HG03575 (cell line): Measurements from ENCODE around the gene OTOG.

ENCODE experiments used
- ATAC-seq: cut with Tn5 transposase; IDR thresholded peaks from one replicate; pipeline ENCODE4 v1.9.1; 2021; ENCODE audit not compliant: unreplicated experiment, insufficient number of reproducible peaks, low FRiP score; ENCODE audit errors: extremely low read depth

Gene OTOG

DNA sequence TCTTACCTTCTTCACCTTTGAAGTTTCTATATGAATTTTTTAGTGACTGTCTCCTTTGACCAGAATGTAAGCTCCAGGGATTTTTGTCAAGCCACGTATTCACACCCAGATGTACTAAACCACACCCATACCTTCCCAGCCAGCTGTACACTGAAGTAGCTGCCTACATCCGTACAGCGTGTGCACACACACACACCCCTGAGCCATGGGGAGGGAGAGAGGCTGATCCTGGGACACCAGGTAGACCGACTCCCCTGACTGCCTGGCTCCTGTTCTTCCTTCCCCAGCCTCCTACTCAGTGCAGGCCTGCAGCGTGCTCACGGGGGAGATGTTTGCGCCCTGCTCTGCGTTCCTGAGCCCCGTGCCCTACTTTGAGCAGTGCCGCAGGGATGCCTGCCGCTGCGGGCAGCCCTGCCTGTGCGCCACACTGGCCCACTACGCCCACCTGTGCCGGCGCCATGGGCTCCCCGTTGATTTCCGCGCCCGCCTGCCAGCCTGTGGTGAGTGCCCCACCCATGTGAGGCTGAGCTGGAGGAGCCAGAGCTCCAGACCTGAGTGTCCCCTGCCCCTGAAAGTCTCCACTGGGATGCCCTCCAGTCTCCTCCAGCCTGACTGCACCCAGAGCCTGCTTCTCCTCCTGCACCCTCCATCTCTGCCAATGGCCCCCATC lies 25.9 kb downstream of the OTOG start:
- ATAC-seq = no peak

DNA sequence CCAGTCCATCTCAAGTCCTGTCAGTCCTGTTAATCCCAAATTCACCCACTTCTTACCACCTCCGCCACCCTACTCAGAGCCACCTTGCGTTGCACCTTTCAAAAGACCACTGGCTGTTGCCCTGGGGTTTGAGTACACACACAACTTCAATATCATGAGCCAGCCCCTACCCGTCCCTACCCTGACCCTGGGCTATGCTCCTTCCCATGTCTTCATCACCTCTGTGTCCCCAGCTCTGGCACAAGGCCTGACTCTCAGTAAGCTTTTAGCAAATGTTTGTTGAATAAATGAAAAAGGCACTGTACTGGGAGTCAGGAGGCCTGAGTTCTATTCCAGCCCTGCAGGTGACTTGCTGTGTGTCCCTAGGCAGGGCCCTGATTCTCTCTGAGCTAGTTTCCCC lies 26.5 kb downstream of the OTOG start:
- ATAC-seq = no peak

DNA sequence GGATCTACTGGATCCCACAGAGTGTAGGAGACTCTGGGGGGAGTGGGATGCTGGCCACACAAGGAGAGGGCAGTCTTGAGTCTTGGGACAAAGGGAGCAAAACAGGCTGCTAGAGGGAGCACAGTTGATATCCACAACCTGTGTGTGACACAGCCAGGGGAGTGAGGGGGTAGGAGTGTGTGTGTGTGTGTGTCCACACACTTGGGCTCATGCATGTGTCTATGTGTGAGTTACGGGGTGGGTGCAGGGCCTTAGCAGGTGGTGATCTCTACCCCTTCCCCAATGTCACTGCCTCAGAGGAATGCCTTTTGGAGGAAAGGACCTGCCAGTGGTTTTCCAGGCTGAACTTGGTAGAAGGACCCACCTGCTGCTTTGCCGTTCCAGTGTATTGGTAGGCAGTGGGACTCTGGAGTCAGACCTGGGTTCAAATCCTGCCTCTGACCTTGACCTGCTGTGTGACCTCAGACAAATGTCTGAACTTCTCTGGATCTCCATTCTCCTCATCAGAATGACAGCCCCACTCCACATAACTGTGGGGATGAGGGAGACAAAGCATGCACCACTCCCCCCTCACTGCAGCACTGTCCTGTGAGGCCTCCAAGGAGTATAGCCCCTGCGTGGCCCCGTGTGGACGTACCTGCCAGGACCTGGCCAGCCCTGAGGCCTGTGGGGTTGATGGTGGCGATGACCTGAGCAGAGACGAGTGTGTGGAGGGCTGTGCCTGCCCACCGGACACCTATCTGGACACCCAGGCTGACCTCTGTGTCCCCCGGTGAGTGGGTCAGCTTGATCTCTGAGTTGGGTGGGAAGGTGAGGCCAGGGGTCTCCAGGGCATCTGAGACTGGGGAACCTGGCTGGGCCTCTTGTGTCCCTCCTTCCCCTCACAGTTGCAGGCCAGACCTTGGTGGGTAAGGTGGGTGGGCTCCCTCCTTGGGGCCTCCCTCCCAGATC lies 27.4 kb downstream of the OTOG start:
- no peak for ATAC-seq

DNA sequence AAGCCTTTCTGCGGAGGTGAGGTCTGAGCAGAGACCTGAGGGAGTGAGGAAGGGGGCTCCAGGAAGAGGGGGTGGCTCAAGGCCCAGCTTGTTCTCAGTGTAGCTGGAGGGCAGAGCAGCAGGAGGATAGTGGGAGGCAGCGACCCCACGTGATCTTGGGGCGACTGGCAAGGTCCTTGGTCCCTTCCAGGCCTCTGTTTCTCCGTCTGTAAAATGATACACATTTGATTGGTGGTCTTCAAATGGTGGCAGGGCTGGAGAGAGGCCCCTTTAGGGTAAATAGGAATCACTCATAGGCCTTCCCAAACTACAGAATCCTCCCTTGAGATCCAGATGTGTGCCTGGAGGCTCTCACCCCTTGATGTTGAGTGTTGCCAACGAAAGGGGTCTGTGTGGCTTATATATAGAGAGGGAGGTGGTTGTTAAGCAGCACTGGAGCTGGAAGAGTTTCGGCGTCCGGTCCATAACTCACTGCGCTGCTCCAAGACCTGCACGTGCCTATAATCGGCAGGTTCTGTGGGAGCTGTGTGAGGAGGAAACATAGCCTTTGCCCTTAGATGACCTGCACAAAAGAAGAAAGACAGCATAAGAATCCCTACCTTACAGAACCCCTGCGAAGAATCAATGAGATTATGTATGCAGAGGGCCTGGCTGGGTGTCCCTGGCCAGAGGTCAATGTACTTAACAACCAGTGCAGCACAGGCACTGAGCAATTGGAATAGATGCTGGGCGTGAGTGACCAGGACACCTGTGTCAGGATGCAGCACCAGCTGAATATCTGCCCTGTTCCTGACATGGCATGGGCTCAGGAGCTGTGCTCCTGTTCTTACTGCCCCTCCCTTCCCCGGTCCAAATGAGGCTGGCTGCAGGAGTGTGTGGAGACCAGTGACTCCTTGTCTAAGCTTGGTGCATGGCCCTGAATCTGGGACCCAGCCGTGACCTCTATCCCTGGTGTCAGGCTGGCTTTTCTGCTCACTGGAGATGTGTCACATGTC lies 28.7 kb downstream of the OTOG start:
- ATAC-seq = no peak

DNA sequence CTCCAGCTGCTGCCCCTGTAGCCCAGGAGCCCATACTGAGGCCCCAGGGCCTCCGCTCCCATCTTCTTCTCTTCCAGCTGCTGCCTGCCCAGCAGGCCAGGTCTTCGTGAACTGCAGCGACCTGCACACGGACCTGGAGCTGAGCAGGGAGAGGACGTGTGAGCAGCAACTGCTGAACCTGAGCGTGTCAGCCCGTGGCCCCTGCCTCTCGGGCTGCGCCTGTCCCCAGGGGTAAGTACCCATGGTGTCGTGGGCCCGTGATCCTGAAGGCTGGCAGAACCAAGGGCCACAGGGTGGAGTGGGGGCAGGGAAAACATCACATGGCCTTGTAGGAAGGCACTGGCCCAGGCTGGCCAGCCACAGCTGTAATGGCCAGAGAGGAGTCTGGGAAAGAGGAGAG lies 31.2 kb downstream of the OTOG start:
- ATAC-seq = no peak

GRCh38 chr11:17578958-17579357 lies 31.9 kb downstream of the OTOG start:
- ATAC-seq = no peak

GRCh38 chr11:17579451-17579850 lies 32.4 kb downstream of the OTOG start:
- no peak for ATAC-seq

GRCh38 chr11:17580271-17580670 lies 33.2 kb downstream of the OTOG start:
- ATAC-seq = no peak

GRCh38 chr11:17581036-17581731 lies 34.1 kb downstream of the OTOG start:
- ATAC-seq = no peak

GRCh38 chr11:17581732-17582053 lies 34.6 kb downstream of the OTOG start:
- ATAC-seq = no peak

DNA sequence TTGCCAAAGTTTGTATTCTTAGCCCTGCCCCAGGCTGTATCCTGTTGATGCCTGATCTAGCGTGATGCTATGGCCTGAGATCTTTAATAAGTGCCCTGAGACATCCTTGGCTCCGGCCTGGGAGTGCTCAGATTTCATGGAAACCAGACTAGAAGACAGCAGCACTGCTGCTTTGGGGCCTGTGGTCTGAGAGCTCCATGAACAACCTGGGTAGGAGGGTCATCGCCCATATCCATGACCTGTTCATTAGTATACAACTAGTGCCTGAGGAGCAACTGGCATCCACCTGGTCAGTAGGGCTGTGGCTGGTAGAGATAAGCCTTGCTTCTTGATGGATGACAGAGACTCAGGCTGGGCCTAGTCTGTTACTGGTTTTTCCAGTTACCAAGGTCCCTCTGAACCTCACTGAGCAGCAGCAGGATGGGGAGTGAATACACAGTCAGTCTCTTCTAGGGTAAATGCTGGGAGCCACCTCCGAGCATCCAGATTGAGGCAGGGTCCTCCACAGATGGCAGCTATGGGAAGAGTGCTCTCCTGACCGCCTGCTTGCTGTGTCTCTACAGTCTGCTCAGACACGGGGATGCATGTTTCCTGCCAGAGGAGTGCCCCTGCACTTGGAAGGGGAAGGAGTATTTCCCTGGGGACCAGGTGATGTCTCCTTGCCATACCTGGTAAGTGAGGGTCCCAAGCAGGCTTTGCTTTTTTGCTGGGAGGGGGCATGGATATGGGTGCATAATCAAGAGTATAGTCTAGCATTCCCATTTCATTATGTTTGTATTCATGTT lies 39.0 kb downstream of the OTOG start:
- ATAC-seq = no peak

- no peak for ATAC-seq
Measured at GRCh38 chr11:17588166-17588565, 41.1 kb downstream of the OTOG start.

DNA sequence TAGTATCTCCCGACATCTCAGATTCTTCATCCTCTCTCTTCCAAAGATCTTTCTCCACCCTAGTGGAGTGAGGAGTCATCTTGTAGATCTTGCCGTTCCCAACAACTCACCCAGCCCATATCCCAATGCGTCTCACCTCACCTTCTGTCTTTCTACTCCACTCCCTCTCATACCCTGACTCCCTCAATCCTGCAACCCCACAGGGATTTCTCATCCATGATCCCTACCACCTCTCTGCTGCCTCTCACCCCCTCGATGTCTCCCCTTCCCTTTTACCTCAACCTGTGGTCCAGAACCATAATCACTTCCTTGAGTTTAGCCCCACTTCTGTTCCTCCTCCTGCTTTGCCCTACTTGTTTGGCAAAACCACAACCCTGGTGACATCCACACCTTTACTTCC lies 41.7 kb downstream of the OTOG start:
- no peak for ATAC-seq

GRCh38 chr11:17590463-17590862 lies 43.4 kb downstream of the OTOG start:
- ATAC-seq = no peak

GRCh38 chr11:17591293-17591692 lies 44.2 kb downstream of the OTOG start:
- ATAC-seq = no peak

GRCh38 chr11:17593466-17594245 lies 46.6 kb downstream of the OTOG start:
- no peak for ATAC-seq

GRCh38 chr11:17594686-17595192 lies 47.7 kb downstream of the OTOG start:
- no peak for ATAC-seq
